UCSD-AML1 (cell line): ENCODE measurements around the gene C15orf62.

Experiments used
- DNase-seq: peaks from one replicate; lab custom pipeline; 2025; ENCODE audit not compliant: unreplicated experiment; lab: John Stamatoyannopoulos, UW

Gene C15orf62

DNA sequence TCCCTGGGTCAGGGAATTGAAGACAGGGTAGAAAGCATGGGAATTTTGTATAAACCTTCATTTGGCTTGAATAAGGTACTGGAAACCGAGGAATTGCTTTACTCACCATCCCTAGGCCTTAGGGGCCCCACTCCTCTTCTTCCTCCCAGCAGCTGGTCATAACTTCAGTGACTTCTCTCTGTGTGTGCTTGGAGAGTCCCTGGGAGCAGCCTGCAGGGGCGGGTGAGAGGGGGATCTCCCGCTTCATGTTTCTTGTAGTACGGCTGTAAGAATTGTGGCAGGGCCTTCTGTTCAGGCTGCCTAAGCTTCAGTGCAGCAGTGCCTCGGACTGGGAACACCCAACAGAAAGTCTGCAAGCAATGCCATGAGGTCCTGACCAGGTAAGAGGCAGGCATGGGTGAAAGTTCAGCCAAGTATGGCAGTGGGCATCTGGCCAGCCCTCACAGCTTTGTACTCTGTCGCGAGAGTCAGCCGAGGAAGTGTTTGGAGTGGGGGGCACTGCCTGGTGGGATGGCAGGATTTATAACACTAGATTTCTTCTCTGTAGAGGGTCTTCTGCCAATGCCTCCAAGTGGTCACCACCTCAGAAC lies 39.2 kb downstream of the C15orf62 start:
- DNase-seq = no peak

DNA sequence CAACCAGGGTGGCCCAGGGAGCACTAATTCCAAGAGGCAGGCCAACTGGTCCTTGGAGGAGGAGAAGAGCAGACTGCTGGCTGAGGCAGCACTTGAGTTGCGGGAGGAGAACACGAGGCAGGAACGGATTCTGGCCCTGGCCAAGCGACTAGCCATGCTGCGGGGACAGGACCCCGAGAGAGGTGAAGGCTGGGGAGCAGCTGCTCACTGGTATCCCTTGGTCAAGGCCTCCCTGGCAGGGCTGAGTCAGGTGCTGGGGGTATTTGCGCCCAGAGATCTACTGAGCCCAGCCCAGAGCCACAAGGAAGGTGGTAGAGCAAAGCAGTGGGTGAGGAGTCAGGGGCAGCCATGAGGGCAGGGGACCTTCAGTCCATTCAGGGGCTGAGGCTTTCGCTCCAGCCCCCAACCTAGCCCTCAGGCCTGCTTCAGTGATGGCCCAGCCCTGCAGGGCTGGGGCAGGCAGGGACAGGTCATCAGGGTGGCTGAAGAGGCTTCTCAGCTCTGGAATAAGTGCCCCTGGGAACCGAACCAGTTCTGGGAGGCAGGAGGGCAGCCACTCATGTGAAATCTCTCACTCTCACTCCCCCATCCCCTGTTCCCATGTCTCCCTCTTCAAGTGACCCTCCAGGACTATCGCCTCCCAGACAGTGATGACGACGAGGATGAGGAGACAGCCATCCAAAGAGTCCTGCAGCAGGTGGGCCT lies 43.1 kb downstream of the C15orf62 start:
- DNase-seq = no peak

DNA sequence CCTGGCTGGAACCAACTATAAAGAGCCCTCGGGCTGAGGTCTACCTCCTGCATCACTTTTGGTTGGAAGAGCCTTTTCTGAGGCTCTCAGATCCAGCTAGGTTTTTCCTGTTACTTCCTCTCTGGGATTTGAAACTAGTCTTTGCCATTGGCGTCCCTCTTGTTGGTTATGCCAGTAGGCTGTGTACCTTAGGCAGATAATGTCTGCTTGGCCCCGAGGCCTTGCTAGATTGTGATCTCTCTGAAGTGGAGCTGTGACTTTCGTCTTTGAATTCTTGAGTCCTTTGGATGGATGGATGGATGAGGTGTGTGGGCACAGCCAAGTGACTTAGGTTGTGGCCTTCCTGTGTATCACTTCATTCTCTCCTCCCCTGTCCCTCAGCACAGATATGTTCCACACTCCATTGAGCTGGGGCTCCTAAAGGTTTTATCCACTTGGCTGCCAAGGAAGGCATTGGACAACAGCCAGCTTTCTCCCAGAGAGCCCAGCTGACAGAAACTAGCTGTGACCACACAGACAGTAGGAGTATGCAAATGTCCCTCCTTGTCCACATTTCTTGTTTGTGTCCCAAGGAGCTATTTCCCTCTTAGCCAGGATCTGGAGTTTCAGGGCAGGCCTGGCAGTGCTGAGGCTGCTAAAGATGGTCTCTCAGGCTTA lies 45.4 kb downstream of the C15orf62 start:
- DNase-seq = no peak

DNA sequence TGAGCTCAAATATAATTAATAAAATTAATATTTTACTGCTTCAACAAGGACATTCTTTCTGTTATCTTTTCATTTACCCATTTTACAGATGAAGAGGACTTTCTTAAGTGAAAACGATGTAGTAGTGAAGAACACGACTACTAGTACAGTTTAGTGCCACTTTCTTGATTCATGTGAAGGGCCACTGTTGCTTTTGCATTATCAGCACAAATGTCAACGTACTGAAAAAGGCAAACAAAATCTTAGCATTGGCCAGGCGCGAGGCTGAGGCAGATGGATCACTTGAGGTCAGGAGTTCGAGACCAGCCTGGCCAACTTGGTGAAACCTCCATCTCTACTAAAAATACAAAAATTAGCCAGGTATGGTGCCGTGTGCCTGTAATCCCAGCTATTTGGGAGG lies 49.3 kb downstream of the C15orf62 start:
- DNase-seq = no peak

DNA sequence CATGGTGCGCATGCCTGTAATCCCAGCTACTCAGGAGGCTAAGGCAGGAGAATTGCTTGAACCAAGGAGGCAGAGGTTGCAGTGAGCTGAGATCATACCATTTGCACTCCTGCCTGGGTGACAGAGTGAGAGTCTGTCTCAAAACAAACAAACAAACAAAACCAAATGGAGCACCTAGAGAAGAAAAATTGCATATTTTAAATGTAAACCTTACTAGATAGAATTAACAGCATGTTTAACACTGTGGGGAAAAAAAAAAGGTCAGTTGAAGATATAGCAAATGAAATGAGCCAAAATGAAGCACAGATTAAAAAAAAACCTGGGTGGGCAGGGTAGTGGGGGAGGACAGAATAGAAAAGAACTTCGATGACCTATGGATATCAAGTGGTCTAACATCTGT lies 51.4 kb downstream of the C15orf62 start:
- no peak for DNase-seq
